ENCODE results near the gene INPP5A. TPM values are rescaled to one million over a fixed set of nuclear protein-coding genes. Genes with fewer than 3 reads are reported as not detected.
"Not testable (repeated sequence)": the region's sequence is repeated elsewhere in the genome, so short reads cannot be mapped to it uniquely, and the experiment has no call there.

The INPP5A gene
- total RNA-seq (2014; rRNA removed; shearing (Covaris generic)), result 25.5 and 28.1 TPM in 2 replicates

GRCh38 chr10:132537684-132538001, at the start of gene INPP5A:
Gene INPP5A, plus strand, starts transcription at chr10:132537787. Its CDS starts 310 bp downstream, at chr10:132538097.
- DNase-seq (ENCODE audit: low read depth), result no peak

GRCh38 chr10:132488231-132488821, 49.3 kb upstream of the INPP5A start:
- DNase-seq (ENCODE audit: low read depth), result no peak

- DNase-seq (ENCODE audit: low read depth), result peak; percentile 56
Measured at GRCh38 chr10:132489053-132489703, 48.4 kb upstream of the INPP5A start.

- no peak for DNase-seq (ENCODE audit: low read depth)
Measured at GRCh38 chr10:132489704-132490534, 47.7 kb upstream of the INPP5A start.

- DNase-seq (ENCODE audit: low read depth), result not testable (repeated sequence)
Measured at GRCh38 chr10:132491534-132491933, 46.1 kb upstream of the INPP5A start.

- DNase-seq (ENCODE audit: low read depth), result no peak
Measured at GRCh38 chr10:132492323-132493025, 45.1 kb upstream of the INPP5A start.

- DNase-seq (ENCODE audit: low read depth), result no peak
Measured at GRCh38 chr10:132493246-132493755, 44.3 kb upstream of the INPP5A start.

- no peak for DNase-seq (ENCODE audit: low read depth)
Measured at GRCh38 chr10:132493756-132494290, 43.8 kb upstream of the INPP5A start.

GRCh38 chr10:132494866-132495630, 42.5 kb upstream of the INPP5A start:
- no peak for DNase-seq (ENCODE audit: low read depth)

GRCh38 chr10:132496360-132497062, 41.1 kb upstream of the INPP5A start:
- DNase-seq (ENCODE audit: low read depth), result no peak

- DNase-seq (ENCODE audit: low read depth), result no peak
Measured at GRCh38 chr10:132497063-132497680, 40.4 kb upstream of the INPP5A start.

GRCh38 chr10:132497861-132498561, 39.6 kb upstream of the INPP5A start:
- peak; percentile 77 for DNase-seq (ENCODE audit: low read depth)

GRCh38 chr10:132498562-132499366, 38.8 kb upstream of the INPP5A start:
- DNase-seq (ENCODE audit: low read depth), result no peak

- no peak for DNase-seq (ENCODE audit: low read depth)
Measured at GRCh38 chr10:132499367-132499685, 38.3 kb upstream of the INPP5A start.

GRCh38 chr10:132500781-132501415, 36.7 kb upstream of the INPP5A start:
- DNase-seq (ENCODE audit: low read depth), result no peak

- no peak for DNase-seq (ENCODE audit: low read depth)
Measured at GRCh38 chr10:132502544-132503300, 34.9 kb upstream of the INPP5A start.
